Measurements from ENCODE around the gene RNPEP. TPM values are rescaled to one million over a fixed set of nuclear protein-coding genes. Genes with fewer than 3 reads are reported as not detected.

Gene RNPEP
- total and polyA plus RNA-seq, 2 experiments from 2014 or later, result 32.1 to 80.3 TPM

DNA sequence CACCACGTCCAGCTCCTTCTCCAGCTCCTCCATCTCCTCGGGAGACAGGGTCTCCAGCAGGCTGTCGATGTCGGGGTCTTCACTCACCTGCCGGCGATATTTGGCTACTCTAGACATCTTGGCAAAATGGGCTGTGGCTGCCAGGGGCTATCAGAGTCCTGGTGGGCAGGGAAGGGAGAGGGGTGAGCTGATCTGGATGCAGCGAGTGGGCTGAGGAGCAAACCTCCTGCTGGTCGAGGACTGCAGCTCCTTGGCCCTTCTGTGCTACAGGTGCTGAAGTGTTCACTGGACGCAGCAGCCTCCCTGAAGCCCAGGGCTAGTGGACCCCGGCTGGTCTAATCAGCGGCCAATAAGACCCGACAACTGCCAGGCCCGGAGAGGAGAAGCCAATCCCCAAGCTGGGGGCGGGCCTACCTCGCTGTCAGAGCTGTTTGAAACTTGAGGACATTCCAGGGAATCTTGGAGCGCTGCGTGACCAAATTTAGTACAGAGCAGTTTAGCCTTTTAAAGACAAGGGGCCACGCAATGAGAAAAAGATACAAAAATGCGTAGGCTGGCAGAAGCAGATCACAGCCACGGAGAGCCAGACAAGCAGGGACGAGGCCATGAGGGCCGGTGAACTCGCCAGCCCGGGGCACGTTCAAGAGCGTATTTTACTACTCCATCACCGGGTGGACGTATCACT lies 36.1 kb upstream of the RNPEP start, which contains the start of gene LMOD1:
Gene LMOD1, minus strand, starts transcription at position 325 of the 685 bp plus-strand sequence. Its CDS starts 208 bp downstream, at position 117.
- no peaks in the 10 kb centered on the region for H3K36me3 Mint-ChIP-seq (ENCODE audit: low read depth)
- peak within 1 kb of the TSS; percentile 55 for H3K4me3 ChIP-seq
- peaks cover 33% of the 10 kb centered on the region for H3K4me1 Mint-ChIP-seq
- H3K79me2 ChIP-seq (replicated peaks; ENCODE audit: insufficient read depth), result no peaks in the 10 kb centered on the region
- no peaks in the 10 kb centered on the region for H3K9me2 ChIP-seq (ENCODE audit: insufficient read depth)
- peaks cover 18% of the 10 kb centered on the region for H3K27me3 ChIP-seq (ENCODE audit: insufficient read depth)
- no peak within 1 kb of the TSS for H3K27ac Mint-ChIP-seq
- peak within 1 kb of the TSS; percentile 93 for H2AFZ ChIP-seq
- H3K4me1 ChIP-seq (ENCODE audit: insufficient read depth), result peaks cover under 1% of the 10 kb centered on the region; the same call in 1 of the 2 replicates
- H4K20me1 ChIP-seq (replicated peaks; ENCODE audit: insufficient read depth), result no peaks in the 10 kb centered on the region
- no peaks in the 10 kb centered on the region for H3K36me3 ChIP-seq (ENCODE audit: insufficient read depth)
- peaks cover 2% of the 10 kb centered on the region; the same call in 1 of the 2 replicates for H3F3A ChIP-seq (replicated peaks; ENCODE audit: low read depth)
- peak within 1 kb of the TSS; percentile 87 for H3K4me2 ChIP-seq
- DNase-seq (ENCODE audit: low spot score) (peak; percentile 96), ATAC-seq (peak; percentile 86)
- TF ChIP-seq CREB1 (CRISPR knock-in tag; IDR thresholded peaks at IDR 0.05; ENCODE audit: low read depth), result 0 out of 2 replicates have a peak, but pooled peaks have one; percentile 5
- no peak for TF ChIP-seq JUNB (IDR thresholded peaks at IDR 0.05; ENCODE audit: unreplicated experiment)
- TF ChIP-seq ZNF462 (CRISPR knock-in tag; IDR thresholded peaks at IDR 0.05), result no peak
- TF ChIP-seq POLR2AphosphoS5 (IDR thresholded peaks at IDR 0.05; ENCODE audit: low read depth), result peak; percentile 63
- TF ChIP-seq, protein P1, sequence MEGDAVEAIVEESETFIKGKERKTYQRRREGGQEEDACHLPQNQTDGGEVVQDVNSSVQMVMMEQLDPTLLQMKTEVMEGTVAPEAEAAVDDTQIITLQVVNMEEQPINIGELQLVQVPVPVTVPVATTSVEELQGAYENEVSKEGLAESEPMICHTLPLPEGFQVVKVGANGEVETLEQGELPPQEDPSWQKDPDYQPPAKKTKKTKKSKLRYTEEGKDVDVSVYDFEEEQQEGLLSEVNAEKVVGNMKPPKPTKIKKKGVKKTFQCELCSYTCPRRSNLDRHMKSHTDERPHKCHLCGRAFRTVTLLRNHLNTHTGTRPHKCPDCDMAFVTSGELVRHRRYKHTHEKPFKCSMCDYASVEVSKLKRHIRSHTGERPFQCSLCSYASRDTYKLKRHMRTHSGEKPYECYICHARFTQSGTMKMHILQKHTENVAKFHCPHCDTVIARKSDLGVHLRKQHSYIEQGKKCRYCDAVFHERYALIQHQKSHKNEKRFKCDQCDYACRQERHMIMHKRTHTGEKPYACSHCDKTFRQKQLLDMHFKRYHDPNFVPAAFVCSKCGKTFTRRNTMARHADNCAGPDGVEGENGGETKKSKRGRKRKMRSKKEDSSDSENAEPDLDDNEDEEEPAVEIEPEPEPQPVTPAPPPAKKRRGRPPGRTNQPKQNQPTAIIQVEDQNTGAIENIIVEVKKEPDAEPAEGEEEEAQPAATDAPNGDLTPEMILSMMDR (conservative IDR thresholded peaks at IDR 0.05; ENCODE audit: low read depth in 2 of 2), result no peak
- H3K27me3 Mint-ChIP-seq (ENCODE audit: insufficient read depth, low read depth, poor library complexity), result peaks cover 21% of the 10 kb centered on the region
- H3K27ac ChIP-seq (ENCODE audit: low read depth), result no peak within 1 kb of the TSS
- no peaks in the 10 kb centered on the region for H3K9me3 Mint-ChIP-seq
- peak within 1 kb of the TSS; percentile 84 for H3K4me3 Mint-ChIP-seq

Measured in GM23338 (cell line).